HepG2 (cell line): Measurements from ENCODE around the gene DCC. TPM values are rescaled to one million over a fixed set of nuclear protein-coding genes. Genes with fewer than 3 reads are reported as not detected.

Experiments
- ATAC-seq: fragments of 200-7000 bp; cut with Tn5 transposase; 3 replicates; pipeline ENCODE4 v1.9.1; 2020; ENCODE audit warnings: mild to moderate bottlenecking, moderate library complexity
- BruUV-seq: library from RNA; stranded (reverse); fragments of 400-500 nt; replicated peaks from 2 replicates; lab custom pipeline; 2021; lab: Mats Ljungman, UMichigan
- CTCF ChIA-PET: fragments of 300-600 bp; formaldehyde crosslinking; extraction: SDS; loops from one replicate; lab custom pipeline; 2021; ENCODE audit warnings: low total read pairs, inconsistent platforms, low intra/inter-chr PET ratio; lab: Yijun Ruan, JAX
- POLR2A ChIA-PET: fragments of 350-600 bp; sonication (Branson Sonifier 250); formaldehyde crosslinking; loops from one replicate; lab custom pipeline; 2020; ENCODE audit warnings: antibody characterized with exemption, inconsistent platforms; lab: Yijun Ruan, JAX
- DNase-seq: peaks from one replicate; pipeline ENCODE4 v3.0.0-alpha.2; 2015; ENCODE audit warnings: low spot score
- FAIRE-seq: peaks from 3 replicates; lab custom pipeline; 2011; peaks lifted over from hg19 to GRCh38; lab: Jason Lieb, UNC
- H2AFZ ChIP-seq: one replicate; pipeline ENCODE4 v1.6.1; 2011; ENCODE audit warnings: low read length, inconsistent platforms
- H3K27ac ChIP-seq: fragments of 300-600 bp; 3 replicates; pipeline ENCODE4 v1.8.0; 2011; ENCODE audit warnings: mixed run types, mild to moderate bottlenecking, mixed read lengths, low read length, inconsistent platforms; ENCODE audit not compliant: insufficient read depth; ENCODE audit errors: extremely low read length
- H3K27me3 ChIP-seq, 2 experiments: fragments of 200-600 bp in 1 of 2; 2 replicates in 1 of 2; 3 replicates in 1 of 2; pipeline versions ENCODE4 v1.6.0 to v1.8.0; 2011; ENCODE audit warnings: low read length in 2 of 2, mild to moderate bottlenecking in 2 of 2, moderate library complexity in 2 of 2, inconsistent platforms in 1 of 2; ENCODE audit not compliant: insufficient read depth in 2 of 2, control insufficient read depth in 1 of 2
- H3K36me3 ChIP-seq, 2 experiments: fragments of 200-600 bp in 1 of 2; replicated peaks in 1 of 2; 2 replicates in 1 of 2; 3 replicates in 1 of 2; pipeline versions ENCODE4 v1.5.1 to v1.8.0; 2011; ENCODE audit warnings: low read length in 2 of 2, inconsistent platforms in 1 of 2; ENCODE audit not compliant: insufficient read depth in 2 of 2, control insufficient read depth in 1 of 2
- H3K4me1 ChIP-seq: 2 replicates; pipeline ENCODE4 v1.5.1; 2012; ENCODE audit warnings: low read length, inconsistent platforms; ENCODE audit not compliant: insufficient read depth
- H3K4me2 ChIP-seq: 2 replicates; pipeline ENCODE4 v1.6.0; 2011; ENCODE audit warnings: low read depth, low read length, inconsistent platforms
- H3K4me3 ChIP-seq, 3 experiments: fragments of 200-600 bp in 1 of 3; sonication (generic), shearing (Covaris generic) in 1 of 3; replicated peaks in 1 of 3; 2 replicates each; pipeline ENCODE4 v1.5.1; 2011 to 2016; ENCODE audit warnings: low read length in 3 of 3, inconsistent platforms in 2 of 3, low read depth in 2 of 3, mild to moderate bottlenecking in 2 of 3, control low read depth in 1 of 3, mixed read lengths in 1 of 3; ENCODE audit not compliant: insufficient read depth in 1 of 3
- H3K79me2 ChIP-seq: one replicate; pipeline ENCODE4 v1.6.1; 2011; ENCODE audit warnings: low read length, inconsistent platforms; ENCODE audit not compliant: insufficient read depth
- H3K9ac ChIP-seq: 2 replicates; pipeline ENCODE4 v1.6.0; 2011; ENCODE audit warnings: mild to moderate bottlenecking, low read depth, low read length, inconsistent platforms; ENCODE audit not compliant: insufficient read depth
- H3K9me3 ChIP-seq: 2 replicates; pipeline ENCODE4 v1.5.1; 2012; ENCODE audit warnings: mild to moderate bottlenecking, low read length
- H4K20me1 ChIP-seq: 2 replicates; pipeline ENCODE4 v1.6.0; 2011; ENCODE audit warnings: inconsistent platforms, mild to moderate bottlenecking, low read length, moderate library complexity; ENCODE audit not compliant: insufficient read depth
- ATF1 ChIP-seq: IDR thresholded peaks from 2 replicates; pipeline ENCODE4 v1.6.1; 2016; ENCODE audit warnings: mild to moderate bottlenecking, control low read depth
- HNF4G ChIP-seq, 2 experiments: sonication (generic) in 1 of 2; formaldehyde crosslinking in 1 of 2; IDR thresholded peaks; 2 replicates each; pipeline versions ENCODE4 v1.4.0 to v1.6.1; 2011 to 2020; ENCODE audit warnings: borderline replicate concordance in 2 of 2, low read depth in 2 of 2, mild to moderate bottlenecking in 2 of 2, low read length in 1 of 2, missing genetic modification reagents in 1 of 2, moderate library complexity in 1 of 2
- KLF11 ChIP-seq: IDR thresholded peaks from 2 replicates; pipeline ENCODE4 v1.6.1; 2016; ENCODE audit warnings: missing compliant biosample characterization
- LBX2 ChIP-seq: sonication (generic); formaldehyde crosslinking; IDR thresholded peaks from 2 replicates; pipeline ENCODE4 v1.5.0; 2020; ENCODE audit warnings: missing genetic modification reagents, mild to moderate bottlenecking, borderline replicate concordance
- LCORL ChIP-seq, 2 experiments: fragments of 450-650 bp in 1 of 2; sonication (generic) in 1 of 2; formaldehyde crosslinking in 1 of 2; IDR thresholded peaks; 2 replicates each; pipeline versions ENCODE4 v1.5.0 to v1.6.1; 2017 to 2020; ENCODE audit warnings: antibody characterized with exemption in 1 of 2, missing genetic modification reagents in 1 of 2
- MEIS2 ChIP-seq: sonication (generic); formaldehyde crosslinking; IDR thresholded peaks from 2 replicates; pipeline ENCODE4 v1.9.0; 2021; ENCODE audit warnings: mild to moderate bottlenecking, missing genetic modification reagents
- NFE2 ChIP-seq: sonication (generic); formaldehyde crosslinking; IDR thresholded peaks from 2 replicates; pipeline ENCODE4 v1.4.0; 2020; ENCODE audit warnings: missing genetic modification reagents
- NRL ChIP-seq: sonication (generic); formaldehyde crosslinking; IDR thresholded peaks from 2 replicates; pipeline ENCODE4 v1.5.0; 2020; ENCODE audit warnings: missing genetic modification reagents, mild to moderate bottlenecking, moderate library complexity, borderline replicate concordance
- PRMT3 ChIP-seq: sonication (generic); formaldehyde crosslinking; IDR thresholded peaks from 2 replicates; pipeline ENCODE4 v1.8.1; 2022; ENCODE audit warnings: low read depth, mild to moderate bottlenecking, moderate library complexity, missing genetic modification reagents, borderline replicate concordance
- SP4 ChIP-seq: sonication (generic); formaldehyde crosslinking; IDR thresholded peaks from 2 replicates; pipeline ENCODE4 v1.8.1; 2023; ENCODE audit warnings: mild to moderate bottlenecking, missing genetic modification reagents
- SRF ChIP-seq: IDR thresholded peaks from 2 replicates; pipeline ENCODE4 v1.6.1; 2011; ENCODE audit warnings: mild to moderate bottlenecking, low read depth, low read length, moderate library complexity
- SUZ12 ChIP-seq: fragments of 150-350 bp; IDR thresholded peaks from 2 replicates; pipeline ENCODE4 v1.6.1; 2014; ENCODE audit warnings: low read depth, low read length
- TOE1 ChIP-seq: sonication (generic); formaldehyde crosslinking; IDR thresholded peaks from 2 replicates; pipeline ENCODE4 v1.4.0; 2020; ENCODE audit warnings: mild to moderate bottlenecking, missing genetic modification reagents
- ZNF337 ChIP-seq: sonication (generic); formaldehyde crosslinking; IDR thresholded peaks from 2 replicates; pipeline ENCODE4 v1.5.1; 2020; ENCODE audit warnings: missing genetic modification reagents, low read depth, mild to moderate bottlenecking, borderline replicate concordance
- ZNF33A ChIP-seq: sonication (generic); formaldehyde crosslinking; IDR thresholded peaks from 2 replicates; pipeline ENCODE4 v1.5.1; 2020; ENCODE audit warnings: missing genetic modification reagents, mild to moderate bottlenecking, moderate library complexity, borderline replicate concordance
- ZNF446 ChIP-seq: sonication (generic); formaldehyde crosslinking; IDR thresholded peaks from 2 replicates; pipeline ENCODE4 v1.5.0; 2020; ENCODE audit warnings: mild to moderate bottlenecking, missing genetic modification reagents
- ZNF552 ChIP-seq: sonication (generic); formaldehyde crosslinking; IDR thresholded peaks from 2 replicates; pipeline ENCODE4 v1.9.0; 2022; ENCODE audit warnings: missing genetic modification reagents, mild to moderate bottlenecking, borderline replicate concordance
- ZNF713 ChIP-seq: sonication (generic); formaldehyde crosslinking; IDR thresholded peaks from 2 replicates; pipeline ENCODE4 v1.4.0; 2020; ENCODE audit warnings: mild to moderate bottlenecking, missing genetic modification reagents
- ZNF773 ChIP-seq: sonication (generic); formaldehyde crosslinking; IDR thresholded peaks from 2 replicates; pipeline ENCODE4 v1.4.0; 2020; ENCODE audit warnings: missing genetic modification reagents, borderline replicate concordance
- ZXDC ChIP-seq: sonication (generic); formaldehyde crosslinking; IDR thresholded peaks from 2 replicates; pipeline ENCODE4 v1.5.0; 2020; ENCODE audit warnings: mild to moderate bottlenecking, missing genetic modification reagents
- WGBS: methylation state at CpG from one replicate; pipeline ENCODE4 v1.1.6; 2017; ENCODE audit warnings: low lambda C conversion rate; 5-methylcytosine and 5-hydroxymethylcytosine counted together
- in situ Hi-C: cut with HindIII; loops from 2 replicates; pipeline ENCODE4 v1.10.0; 2017; ENCODE audit warnings: low pct_unique_long_range_greater_than_20kb; ENCODE audit not compliant: extremely low pct_ligation_motif_present
- intact Hi-C: fragments of 100-400 bp; cut with micrococcal nuclease; formaldehyde crosslinking; loops from one replicate; pipeline ENCODE4 v1.10.0; 2022; ENCODE audit not compliant: unreplicated experiment
- polyA plus RNA-seq, 8 experiments: library from polyadenylated mRNA; depleted of rRNA in 3 of 8; stranded (reverse) in 7 of 8; unstranded in 1 of 8; fragments of >200 nt; fragmentation: Illumina TruSeq in 4 of 8; extraction: Trizol in 4 of 8; gene quantifications; 2 replicates each; pipeline versions ENCODE4 v1.2.1 to v1.2.3, GENCODE V29; 2011 to 2016; ENCODE audit warnings: low read depth in 4 of 8, missing spikeins in 1 of 8, mixed read lengths in 1 of 8; ENCODE audit not compliant: insufficient read depth in 1 of 8
- total RNA-seq, 5 experiments: library from RNA; depleted of rRNA; stranded (reverse); fragments of >200 nt; fragmentation: Illumina TruSeq; extraction: Trizol; gene quantifications; 2 replicates each; pipeline ENCODE4 v1.2.3, GENCODE V29; 2016; ENCODE audit warnings: low read depth in 1 of 5

The DCC gene
- total and polyA plus RNA-seq, 2 of the 13 experiments (the other 11 are each of a cell fraction or from before 2014, with no cell fraction given): not detected

- TF ChIP-seq ZNF337 (no peak), ZNF773 (CRISPR knock-in tag) (no peak), LBX2 (CRISPR knock-in tag) (no peak), PRMT3 (CRISPR knock-in tag) (no peak), HNF4G (IDR thresholded peaks at IDR 0.05; ENCODE audit: borderline replicate concordance, low read depth, low read length) (no peak), HNF4G (CRISPR knock-in tag; IDR thresholded peaks at IDR 0.05; ENCODE audit: borderline replicate concordance, low read depth) (no peak), ZNF446 (CRISPR knock-in tag) (no peak), MEIS2 (no peak)
These were observed 1212.0 kb downstream of the DCC start (continued) for GRCh38 chr18:53551868-53552426.

GRCh38 chr18:53553030-53553429 lies 1213.0 kb downstream of the DCC start:
- Histone ChIP-seq H3K9me3 (peaks cover 8% of the 10 kb centered on the region), H3K4me1 (no peaks in the 10 kb centered on the region), H3K9ac (no peak overlapping the region), H3K4me3 (no peak overlapping the region), H4K20me1 (no peaks in the 10 kb centered on the region), H3K79me2 (no peaks in the 10 kb centered on the region), H3K36me3 (no peaks in the 10 kb centered on the region), H3K27me3 (no peaks in the 10 kb centered on the region), H2AFZ (no peak overlapping the region), H3K4me2 (no peak overlapping the region), H3K27ac (no peak overlapping the region)
- ChIA-PET POLR2A (no interaction called here), CTCF (no interaction called here)
- BruUV-seq: no TSS peak
- DNase-seq (no peak), ATAC-seq (no peak), FAIRE-seq (no peak)
- no peak for TF ChIP-seq ZNF713 (CRISPR knock-in tag)
- no peak for TF ChIP-seq SP4 (CRISPR knock-in tag)
- TF ChIP-seq ZXDC (CRISPR knock-in tag): no peak
- no peak for TF ChIP-seq ATF1 (CRISPR knock-in tag)
- no peak for TF ChIP-seq ZNF552
- TF ChIP-seq NRL: no peak
- no peak for TF ChIP-seq TOE1 (CRISPR knock-in tag)
- TF ChIP-seq SUZ12: no peak
- TF ChIP-seq SRF: no peak
- no peak for TF ChIP-seq ZNF33A
- TF ChIP-seq KLF11: no peak
- no peak for TF ChIP-seq NFE2
- no peak for TF ChIP-seq LCORL (IDR thresholded peaks at IDR 0.05)
- TF ChIP-seq LCORL (CRISPR knock-in tag; IDR thresholded peaks at IDR 0.05): no peak
- 34% methylated on average over 2 of the region's 2 CpGs for WGBS
- intact Hi-C loops (no loop called here), in situ Hi-C loops (no loop called here)
